ENCODE data around the gene KIF1A. TPM values are rescaled to one million over a fixed set of nuclear protein-coding genes. Genes with fewer than 3 reads are reported as not detected.

KIF1A gene
- total and polyA plus RNA-seq, 2 of the 13 experiments (the other 11 are each of a cell fraction or from before 2014, with no cell fraction given), result 0.01 TPM; not detected in 1

DNA sequence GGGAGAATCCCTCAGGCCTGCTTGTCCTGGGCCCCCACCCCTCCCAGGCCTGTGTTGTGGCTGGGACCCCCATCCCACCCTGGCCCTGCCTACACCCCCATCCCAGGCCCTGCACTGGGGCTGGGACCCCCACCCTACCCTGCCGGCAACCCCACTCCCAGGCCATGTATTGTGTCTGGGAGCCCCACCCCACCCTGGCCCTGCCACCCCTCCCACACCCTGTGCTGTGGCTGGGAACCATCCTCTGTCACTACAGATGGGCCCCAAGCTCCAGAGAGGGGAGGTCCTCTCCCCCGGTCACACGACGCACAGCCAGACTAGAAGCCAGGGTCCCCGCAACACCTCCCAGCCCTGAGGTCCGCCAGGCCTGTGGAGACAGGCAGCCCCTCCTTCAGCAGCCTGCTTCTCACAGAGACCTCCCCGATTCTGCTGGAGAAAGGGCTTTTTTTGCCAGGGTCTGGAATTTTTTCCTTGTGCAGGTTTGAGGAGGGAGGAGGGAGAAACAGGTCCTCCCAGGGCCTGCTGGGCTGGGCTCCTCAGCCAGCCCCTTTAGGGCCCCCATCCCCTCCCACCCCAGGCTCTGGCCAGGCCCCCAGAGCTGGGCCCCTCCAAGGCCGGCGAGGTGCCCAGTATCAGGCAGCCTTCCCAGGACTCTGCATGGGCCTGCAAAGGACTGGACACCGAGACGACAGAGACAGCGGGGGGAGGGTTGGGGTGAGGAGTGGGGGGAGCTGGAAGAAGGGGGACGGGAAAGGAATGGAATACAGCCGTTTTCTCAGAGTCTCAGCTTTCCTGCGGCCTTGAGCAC, 28.0 kb downstream of the KIF1A start:
- TF ChIP-seq, protein P1, sequence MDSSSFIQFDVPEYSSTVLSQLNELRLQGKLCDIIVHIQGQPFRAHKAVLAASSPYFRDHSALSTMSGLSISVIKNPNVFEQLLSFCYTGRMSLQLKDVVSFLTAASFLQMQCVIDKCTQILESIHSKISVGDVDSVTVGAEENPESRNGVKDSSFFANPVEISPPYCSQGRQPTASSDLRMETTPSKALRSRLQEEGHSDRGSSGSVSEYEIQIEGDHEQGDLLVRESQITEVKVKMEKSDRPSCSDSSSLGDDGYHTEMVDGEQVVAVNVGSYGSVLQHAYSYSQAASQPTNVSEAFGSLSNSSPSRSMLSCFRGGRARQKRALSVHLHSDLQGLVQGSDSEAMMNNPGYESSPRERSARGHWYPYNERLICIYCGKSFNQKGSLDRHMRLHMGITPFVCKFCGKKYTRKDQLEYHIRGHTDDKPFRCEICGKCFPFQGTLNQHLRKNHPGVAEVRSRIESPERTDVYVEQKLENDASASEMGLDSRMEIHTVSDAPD (CRISPR knock-in tag; IDR thresholded peaks at IDR 0.05), result no peak
- TF ChIP-seq CBX2 (IDR thresholded peaks at IDR 0.05; ENCODE audit: low read depth, low read length) (no peak), CBX2 (CRISPR knock-in tag; IDR thresholded peaks at IDR 0.05; ENCODE audit: low read depth) (no peak), YY1 (IDR thresholded peaks at IDR 0.05; ENCODE audit: insufficient read depth, insufficient replicate concordance, low read depth, low read length) (no peak), ZNF652 (CRISPR knock-in tag; IDR thresholded peaks at IDR 0.05; ENCODE audit: borderline replicate concordance, low read depth) (no peak), GATAD2A (CRISPR knock-in tag; IDR thresholded peaks at IDR 0.05) (no peak), ZNF709 (CRISPR knock-in tag; IDR thresholded peaks at IDR 0.05) (no peak), ZFP62 (CRISPR knock-in tag; IDR thresholded peaks at IDR 0.05) (no peak), ZNF256 (CRISPR knock-in tag; conservative IDR thresholded peaks at IDR 0.05) (no peak), ZNF136 (CRISPR knock-in tag; IDR thresholded peaks at IDR 0.05; ENCODE audit: low read depth) (no peak)
- TF ChIP-seq, protein P2, sequence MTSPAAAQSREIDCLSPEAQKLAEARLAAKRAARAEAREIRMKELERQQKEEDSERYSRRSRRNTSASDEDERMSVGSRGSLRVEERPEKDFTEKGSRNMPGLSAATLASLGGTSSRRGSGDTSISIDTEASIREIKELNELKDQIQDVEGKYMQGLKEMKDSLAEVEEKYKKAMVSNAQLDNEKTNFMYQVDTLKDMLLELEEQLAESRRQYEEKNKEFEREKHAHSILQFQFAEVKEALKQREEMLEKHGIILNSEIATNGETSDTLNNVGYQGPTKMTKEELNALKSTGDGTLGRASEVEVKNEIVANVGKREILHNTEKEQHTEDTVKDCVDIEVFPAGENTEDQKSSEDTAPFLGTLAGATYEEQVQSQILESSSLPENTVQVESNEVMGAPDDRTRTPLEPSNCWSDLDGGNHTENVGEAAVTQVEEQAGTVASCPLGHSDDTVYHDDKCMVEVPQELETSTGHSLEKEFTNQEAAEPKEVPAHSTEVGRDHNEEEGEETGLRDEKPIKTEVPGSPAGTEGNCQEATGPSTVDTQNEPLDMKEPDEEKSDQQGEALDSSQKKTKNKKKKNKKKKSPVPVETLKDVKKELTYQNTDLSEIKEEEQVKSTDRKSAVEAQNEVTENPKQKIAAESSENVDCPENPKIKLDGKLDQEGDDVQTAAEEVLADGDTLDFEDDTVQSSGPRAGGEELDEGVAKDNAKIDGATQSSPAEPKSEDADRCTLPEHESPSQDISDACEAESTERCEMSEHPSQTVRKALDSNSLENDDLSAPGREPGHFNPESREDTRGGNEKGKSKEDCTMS (CRISPR knock-in tag; conservative IDR thresholded peaks at IDR 0.05), result no peak
- TF ChIP-seq, protein P3, sequence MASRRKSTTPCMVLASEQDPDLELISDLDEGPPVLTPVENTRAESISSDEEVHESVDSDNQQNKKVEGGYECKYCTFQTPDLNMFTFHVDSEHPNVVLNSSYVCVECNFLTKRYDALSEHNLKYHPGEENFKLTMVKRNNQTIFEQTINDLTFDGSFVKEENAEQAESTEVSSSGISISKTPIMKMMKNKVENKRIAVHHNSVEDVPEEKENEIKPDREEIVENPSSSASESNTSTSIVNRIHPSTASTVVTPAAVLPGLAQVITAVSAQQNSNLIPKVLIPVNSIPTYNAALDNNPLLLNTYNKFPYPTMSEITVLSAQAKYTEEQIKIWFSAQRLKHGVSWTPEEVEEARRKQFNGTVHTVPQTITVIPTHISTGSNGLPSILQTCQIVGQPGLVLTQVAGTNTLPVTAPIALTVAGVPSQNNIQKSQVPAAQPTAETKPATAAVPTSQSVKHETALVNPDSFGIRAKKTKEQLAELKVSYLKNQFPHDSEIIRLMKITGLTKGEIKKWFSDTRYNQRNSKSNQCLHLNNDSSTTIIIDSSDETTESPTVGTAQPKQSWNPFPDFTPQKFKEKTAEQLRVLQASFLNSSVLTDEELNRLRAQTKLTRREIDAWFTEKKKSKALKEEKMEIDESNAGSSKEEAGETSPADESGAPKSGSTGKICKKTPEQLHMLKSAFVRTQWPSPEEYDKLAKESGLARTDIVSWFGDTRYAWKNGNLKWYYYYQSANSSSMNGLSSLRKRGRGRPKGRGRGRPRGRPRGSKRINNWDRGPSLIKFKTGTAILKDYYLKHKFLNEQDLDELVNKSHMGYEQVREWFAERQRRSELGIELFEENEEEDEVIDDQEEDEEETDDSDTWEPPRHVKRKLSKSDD (CRISPR knock-in tag; IDR thresholded peaks at IDR 0.05; ENCODE audit: low read depth), result no peak
- TF ChIP-seq, protein P4, sequence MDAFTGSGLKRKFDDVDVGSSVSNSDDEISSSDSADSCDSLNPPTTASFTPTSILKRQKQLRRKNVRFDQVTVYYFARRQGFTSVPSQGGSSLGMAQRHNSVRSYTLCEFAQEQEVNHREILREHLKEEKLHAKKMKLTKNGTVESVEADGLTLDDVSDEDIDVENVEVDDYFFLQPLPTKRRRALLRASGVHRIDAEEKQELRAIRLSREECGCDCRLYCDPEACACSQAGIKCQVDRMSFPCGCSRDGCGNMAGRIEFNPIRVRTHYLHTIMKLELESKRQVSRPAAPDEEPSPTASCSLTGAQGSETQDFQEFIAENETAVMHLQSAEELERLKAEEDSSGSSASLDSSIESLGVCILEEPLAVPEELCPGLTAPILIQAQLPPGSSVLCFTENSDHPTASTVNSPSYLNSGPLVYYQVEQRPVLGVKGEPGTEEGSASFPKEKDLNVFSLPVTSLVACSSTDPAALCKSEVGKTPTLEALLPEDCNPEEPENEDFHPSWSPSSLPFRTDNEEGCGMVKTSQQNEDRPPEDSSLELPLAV (CRISPR knock-in tag; conservative IDR thresholded peaks at IDR 0.05; ENCODE audit: low read depth), result no peak
- TF ChIP-seq, protein P5, sequence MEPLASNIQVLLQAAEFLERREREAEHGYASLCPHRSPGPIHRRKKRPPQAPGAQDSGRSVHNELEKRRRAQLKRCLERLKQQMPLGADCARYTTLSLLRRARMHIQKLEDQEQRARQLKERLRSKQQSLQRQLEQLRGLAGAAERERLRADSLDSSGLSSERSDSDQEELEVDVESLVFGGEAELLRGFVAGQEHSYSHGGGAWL (CRISPR knock-in tag; IDR thresholded peaks at IDR 0.05), result no peak
- H4K20me1 ChIP-seq (ENCODE audit: insufficient read depth, low read length), result no peaks in the 10 kb centered on the region; the same call in 1 of the 2 replicates
- peaks cover 28 to 84% of the 10 kb centered on the region in 2 experiments for H3K27me3 ChIP-seq (ENCODE audit: control insufficient read depth in 1 of 2, insufficient read depth in 2 of 2, low read length in 2 of 2)
- H2AFZ ChIP-seq (ENCODE audit: low read length), result no peak overlapping the region
- H3K27ac ChIP-seq (ENCODE audit: extremely low read length, insufficient read depth, low read length), result no peak overlapping the region
- no peaks in the 10 kb centered on the region for H3K79me2 ChIP-seq (ENCODE audit: insufficient read depth, low read length)
- H3K36me3 ChIP-seq (replicated peaks in 1 of 2; ENCODE audit: control insufficient read depth in 1 of 2, insufficient read depth in 2 of 2, low read length in 2 of 2), result no peaks in the 10 kb centered on the region
- BruUV-seq (replicated peaks), result no TSS peak
- DNase-seq (ENCODE audit: low spot score) (no peak), FAIRE-seq (no peak), ATAC-seq (no peak)
- no peak overlapping the region for H3K9ac ChIP-seq (ENCODE audit: insufficient read depth, low read depth, low read length)
- H3K4me3 ChIP-seq (replicated peaks in 1 of 3; ENCODE audit: insufficient read depth in 1 of 3, low read depth in 2 of 3, low read length in 3 of 3), result no peak overlapping the region
- H3K4me2 ChIP-seq (ENCODE audit: low read depth, low read length), result no peak overlapping the region
- 21% methylated on average over 15 of the region's 15 CpGs for WGBS (ENCODE audit: low lambda C conversion rate)
- H3K4me1 ChIP-seq (ENCODE audit: insufficient read depth, low read length), result peaks cover 19% of the 10 kb centered on the region
- in situ Hi-C loops (cut with HindIII; ENCODE audit: extremely low pct_ligation_motif_present, low pct_unique_long_range_greater_than_20kb), result no loop called here
- CTCF ChIA-PET (ENCODE audit: low intra/inter-chr PET ratio, low total read pairs), result no interaction called here
- POLR2A ChIA-PET, result no interaction called here
- no peaks in the 10 kb centered on the region for H3K9me3 ChIP-seq (ENCODE audit: low read length)
- intact Hi-C loops (cut with micrococcal nuclease; ENCODE audit: unreplicated experiment), result no loop called here
